ENCODE results near the gene DUOX1.

DNA sequence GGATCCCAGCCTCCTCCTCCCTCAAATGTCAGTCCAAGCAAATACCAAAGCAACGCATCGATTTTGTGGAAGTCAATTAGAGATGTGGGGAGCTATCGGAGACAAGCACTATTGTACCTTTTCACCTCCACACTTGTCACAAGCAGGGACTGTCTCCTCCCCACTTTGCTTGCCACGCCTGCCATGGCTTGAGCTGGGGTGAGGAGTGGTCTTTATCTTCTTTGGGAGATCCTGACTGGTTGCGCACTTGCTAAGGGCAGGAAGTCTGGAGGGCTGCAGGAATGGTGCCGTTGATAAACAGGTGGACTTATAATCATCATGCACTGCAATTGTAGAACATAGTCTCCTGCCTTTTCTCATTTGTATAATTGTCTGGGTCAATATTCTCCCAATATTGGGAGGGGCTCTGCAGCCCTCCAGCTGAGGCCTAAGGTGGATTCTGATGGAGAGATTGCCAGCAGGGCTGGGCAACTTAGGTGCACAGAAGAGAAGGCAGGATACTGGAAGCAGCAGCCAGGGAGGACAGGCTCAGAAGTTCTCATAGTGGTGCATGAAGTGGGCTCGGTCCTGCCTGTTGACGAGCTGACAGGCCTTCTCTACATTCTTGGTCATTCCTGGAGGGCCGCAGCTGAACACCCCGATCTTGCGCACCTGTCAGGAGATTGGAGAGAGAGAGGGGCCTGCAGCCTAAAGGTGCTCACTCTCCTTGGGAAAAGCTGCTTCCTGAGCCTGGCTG lies 36.0 kb upstream of the DUOX1 start:
- TF ChIP-seq, protein P1, sequence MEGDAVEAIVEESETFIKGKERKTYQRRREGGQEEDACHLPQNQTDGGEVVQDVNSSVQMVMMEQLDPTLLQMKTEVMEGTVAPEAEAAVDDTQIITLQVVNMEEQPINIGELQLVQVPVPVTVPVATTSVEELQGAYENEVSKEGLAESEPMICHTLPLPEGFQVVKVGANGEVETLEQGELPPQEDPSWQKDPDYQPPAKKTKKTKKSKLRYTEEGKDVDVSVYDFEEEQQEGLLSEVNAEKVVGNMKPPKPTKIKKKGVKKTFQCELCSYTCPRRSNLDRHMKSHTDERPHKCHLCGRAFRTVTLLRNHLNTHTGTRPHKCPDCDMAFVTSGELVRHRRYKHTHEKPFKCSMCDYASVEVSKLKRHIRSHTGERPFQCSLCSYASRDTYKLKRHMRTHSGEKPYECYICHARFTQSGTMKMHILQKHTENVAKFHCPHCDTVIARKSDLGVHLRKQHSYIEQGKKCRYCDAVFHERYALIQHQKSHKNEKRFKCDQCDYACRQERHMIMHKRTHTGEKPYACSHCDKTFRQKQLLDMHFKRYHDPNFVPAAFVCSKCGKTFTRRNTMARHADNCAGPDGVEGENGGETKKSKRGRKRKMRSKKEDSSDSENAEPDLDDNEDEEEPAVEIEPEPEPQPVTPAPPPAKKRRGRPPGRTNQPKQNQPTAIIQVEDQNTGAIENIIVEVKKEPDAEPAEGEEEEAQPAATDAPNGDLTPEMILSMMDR (conservative IDR thresholded peaks at IDR 0.05; ENCODE audit: low read length): no peak
- no peak for TF ChIP-seq EZH2phosphoT487 (IDR thresholded peaks at IDR 0.05; ENCODE audit: borderline replicate concordance)
